HCT116 (cell line): ENCODE results near the gene AQP12B. TPM values are rescaled to one million over a fixed set of nuclear protein-coding genes. Genes with fewer than 3 reads are reported as not detected.

Experiments
- ATAC-seq: fragments of 200-7000 bp; cut with Tn5 transposase; 2 replicates; pipeline ENCODE4 v1.9.1; 2020; ENCODE audit warnings: mild to moderate bottlenecking, moderate library complexity
- BruUV-seq: library from RNA; stranded (reverse); fragments of 400-500 nt; replicated peaks from 2 replicates; lab custom pipeline; 2021; lab: Mats Ljungman, UMichigan
- CTCF ChIA-PET: fragments of 300-600 bp; sonication (Branson Sonifier 250); formaldehyde crosslinking; loops from one replicate; lab custom pipeline; 2021; ENCODE audit warnings: antibody characterized with exemption; lab: Charles Lee
- POLR2A ChIA-PET: fragments of 300-600, 350-600 bp; sonication (Branson Sonifier 250); formaldehyde crosslinking; loops from one replicate; lab custom pipeline; 2021; ENCODE audit warnings: antibody characterized with exemption; lab: Charles Lee
- RAD21 ChIA-PET, 2 experiments: fragments of 300-600 bp; sonication (Branson Sonifier 250); formaldehyde crosslinking; loops; one replicate each; lab custom pipeline; 2023; ENCODE audit warnings: low total read pairs in 2 of 2; ENCODE audit not compliant: uncharacterized antibody in 2 of 2, unreplicated experiment in 2 of 2, low non-redundant PET in 1 of 2; lab: Charles Lee
- DNase-seq: peaks from one replicate; pipeline ENCODE4 v3.0.0-alpha.2; 2010; ENCODE audit warnings: low read depth, low spot score
- H2AFZ ChIP-seq: fragments of 200-600 bp; shearing (Covaris generic), sonication (generic); 2 replicates; pipeline ENCODE4 v1.6.1; 2017; ENCODE audit warnings: low read depth, mixed run types, mixed read lengths, antibody characterized with exemption, low read length; ENCODE audit not compliant: poor library complexity, severe bottlenecking
- H3K27ac ChIP-seq: 2 replicates; pipeline ENCODE4 v1.5.1; 2012; ENCODE audit warnings: low read depth, low read length
- H3K27me3 ChIP-seq: fragments of 200-600 bp; sonication (generic); 2 replicates; pipeline ENCODE4 v1.6.1; 2016; ENCODE audit warnings: mixed run types, low read length, mixed read lengths; ENCODE audit not compliant: insufficient read depth
- H3K36me3 ChIP-seq, 2 experiments: fragments of 200-500 bp in 1 of 2; fragments of 200-600 bp in 1 of 2; sonication (Bioruptor generic) in 1 of 2; sonication (generic) in 1 of 2; 2 replicates each; pipeline versions ENCODE4 v1.5.1 to v1.6.1; 2014 to 2016; ENCODE audit warnings: low read length in 2 of 2, inconsistent platforms in 1 of 2, mixed read lengths in 1 of 2, mixed run types in 1 of 2; ENCODE audit not compliant: insufficient read depth in 2 of 2, control insufficient read depth in 1 of 2
- H3K4me1 ChIP-seq, 2 experiments: fragments of 200-600 bp in 1 of 2; sonication (generic) in 1 of 2; 2 replicates each; pipeline versions ENCODE4 v1.5.1 to v1.6.1; 2012 to 2017; ENCODE audit warnings: low read length in 2 of 2, inconsistent platforms in 1 of 2, mild to moderate bottlenecking in 1 of 2, mixed read lengths in 1 of 2, mixed run types in 1 of 2, moderate library complexity in 1 of 2; ENCODE audit not compliant: insufficient read depth in 2 of 2, control insufficient read depth in 1 of 2
- H3K4me2 ChIP-seq: fragments of 200-600 bp; sonication (generic); 2 replicates; pipeline ENCODE4 v1.6.1; 2017; ENCODE audit warnings: mixed run types, low read length, mixed read lengths
- H3K4me3 ChIP-seq, 2 experiments: fragments of 200-600 bp in 1 of 2; sonication (generic) in 1 of 2; replicated peaks in 1 of 2; 2 replicates each; pipeline ENCODE4 v1.5.1; 2011 to 2016; ENCODE audit warnings: low read length in 2 of 2, control low read depth in 1 of 2, low read depth in 1 of 2, mild to moderate bottlenecking in 1 of 2, mixed read lengths in 1 of 2, mixed run types in 1 of 2
- H3K79me2 ChIP-seq: fragments of 200-600 bp; sonication (generic); 2 replicates; pipeline ENCODE4 v1.6.1; 2017; ENCODE audit warnings: mild to moderate bottlenecking, mixed run types, low read length, moderate library complexity, mixed read lengths; ENCODE audit not compliant: insufficient read depth
- H3K9ac ChIP-seq: fragments of 200-600 bp; sonication (generic); 2 replicates; pipeline ENCODE4 v1.6.1; 2016; ENCODE audit warnings: low read length, mixed read lengths
- H3K9me2 ChIP-seq: fragments of 200-600 bp; sonication (generic), shearing (Covaris generic); 2 replicates; pipeline ENCODE4 v1.6.1; 2017; ENCODE audit warnings: mixed run types, mild to moderate bottlenecking, moderate library complexity; ENCODE audit not compliant: insufficient read depth
- H3K9me3 ChIP-seq, 2 experiments: fragments of 200-500 bp in 1 of 2; fragments of 200-600 bp in 1 of 2; sonication (Bioruptor generic) in 1 of 2; sonication (generic) in 1 of 2; 2 replicates each; pipeline ENCODE4 v1.6.1; 2014 to 2017; ENCODE audit warnings: low read length in 2 of 2, mixed read lengths in 2 of 2, inconsistent platforms in 1 of 2, low read depth in 1 of 2, mild to moderate bottlenecking in 1 of 2, mixed run types in 1 of 2, moderate library complexity in 1 of 2; ENCODE audit not compliant: control insufficient read depth in 1 of 2, insufficient read depth in 1 of 2
- H4K20me1 ChIP-seq: fragments of 200-600 bp; sonication (generic), shearing (Covaris generic); 2 replicates; pipeline ENCODE4 v1.6.1; 2017; ENCODE audit warnings: mixed run types, mild to moderate bottlenecking, moderate library complexity; ENCODE audit not compliant: insufficient read depth
- CBX3 ChIP-seq: IDR thresholded peaks from 2 replicates; pipeline ENCODE4 v1.6.1; 2012; ENCODE audit warnings: low read depth
- CEBPB ChIP-seq: IDR thresholded peaks from 2 replicates; pipeline ENCODE4 v1.6.1; 2012; ENCODE audit warnings: low read depth
- EZH2 ChIP-seq: fragments of 200-600 bp; sonication (generic); IDR thresholded peaks from 2 replicates; pipeline ENCODE4 v1.6.1; 2017; ENCODE audit warnings: antibody characterized with exemption, mixed run types
- EZH2phosphoT487 ChIP-seq: fragments of 200-600 bp; IDR thresholded peaks from 2 replicates; pipeline ENCODE4 v1.6.1; 2018; ENCODE audit warnings: antibody characterized with exemption, borderline replicate concordance
- POLR2A ChIP-seq: IDR thresholded peaks from 2 replicates; pipeline ENCODE4 v1.7.0; 2011; ENCODE audit warnings: borderline replicate concordance; ENCODE audit not compliant: insufficient read depth, insufficient read length; ENCODE audit errors: extremely low read depth
- SIN3A ChIP-seq: IDR thresholded peaks from 2 replicates; pipeline ENCODE4 v1.6.1; 2012; ENCODE audit warnings: low read depth
- SRF ChIP-seq: IDR thresholded peaks from 2 replicates; pipeline ENCODE4 v1.6.1; 2012; ENCODE audit warnings: low read depth
- TCF7L2 ChIP-seq: IDR thresholded peaks from 2 replicates; pipeline ENCODE4 v1.7.0; 2011; ENCODE audit warnings: borderline replicate concordance, inconsistent platforms; ENCODE audit not compliant: insufficient read depth, insufficient read length; ENCODE audit errors: extremely low read depth
- intact Hi-C: fragments of 100-400 bp; cut with micrococcal nuclease; formaldehyde crosslinking; loops from 2 replicates; pipeline ENCODE4 v1.10.0; 2022
- total RNA-seq: library from RNA; stranded (reverse); gene quantifications from one replicate; pipeline ENCODE4 v1.2.1, GENCODE V29; 2021; ENCODE audit not compliant: unreplicated experiment
- TF ChIP-seq, protein P1 (sequence below): IDR thresholded peaks from 2 replicates; pipeline ENCODE4 v1.6.1; 2011; ENCODE audit warnings: mild to moderate bottlenecking, low read length, moderate library complexity; ENCODE audit not compliant: insufficient replicate concordance; ENCODE audit errors: extremely low read depth
- TF ChIP-seq, protein P2 (sequence below): IDR thresholded peaks from 2 replicates; pipeline ENCODE4 v1.6.1; 2012
- TF ChIP-seq, protein P3 (sequence below): IDR thresholded peaks from 2 replicates; pipeline ENCODE4 v1.6.1; 2012

The AQP12B gene
- total RNA-seq, 1 experiment from 2014 or later: not detected

DNA sequence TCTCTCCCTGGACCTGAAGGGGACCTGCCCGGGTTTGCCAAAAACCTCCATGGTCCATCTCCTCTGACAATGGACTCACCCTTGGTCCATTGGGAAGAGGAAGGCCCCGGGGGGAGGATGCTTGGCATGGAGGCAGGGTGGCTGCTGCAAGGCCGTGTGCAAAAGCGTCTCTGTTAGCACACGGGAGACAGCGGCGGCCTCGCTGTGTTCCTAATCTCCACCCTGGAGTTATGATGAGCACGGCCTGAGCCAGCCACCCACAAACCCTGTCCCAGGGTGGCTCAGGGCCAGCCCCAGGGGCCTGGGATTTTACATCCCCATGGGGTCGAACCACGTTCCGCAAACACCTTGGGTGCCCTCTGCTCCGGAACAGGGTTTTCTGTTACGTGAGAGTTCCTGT is 44.8 kb upstream of the AQP12B start:
- ATAC-seq (no peak), DNase-seq (no peak)
- Histone ChIP-seq H3K4me2 (no peak overlapping the region), H3K79me2 (no peaks in the 10 kb centered on the region), H3K4me1 (no peaks in the 10 kb centered on the region), H3K27ac (no peak overlapping the region), H3K9me2 (no peaks in the 10 kb centered on the region), H3K4me3 (no peak overlapping the region), H3K36me3 (no peaks in the 10 kb centered on the region), H3K9me3 (no peaks in the 10 kb centered on the region), H3K9ac (no peak overlapping the region), H2AFZ (no peak overlapping the region), H3K27me3 (no peaks in the 10 kb centered on the region), H4K20me1 (no peaks in the 10 kb centered on the region)
- POLR2A ChIA-PET: no interaction called here
- RAD21 ChIA-PET: no interaction called here
- TF ChIP-seq CEBPB (no peak), TCF7L2 (no peak), POLR2A (no peak), EZH2 (no peak), SRF (no peak), SIN3A (no peak), EZH2phosphoT487 (no peak), CBX3 (no peak)
- TF ChIP-seq, protein P1, sequence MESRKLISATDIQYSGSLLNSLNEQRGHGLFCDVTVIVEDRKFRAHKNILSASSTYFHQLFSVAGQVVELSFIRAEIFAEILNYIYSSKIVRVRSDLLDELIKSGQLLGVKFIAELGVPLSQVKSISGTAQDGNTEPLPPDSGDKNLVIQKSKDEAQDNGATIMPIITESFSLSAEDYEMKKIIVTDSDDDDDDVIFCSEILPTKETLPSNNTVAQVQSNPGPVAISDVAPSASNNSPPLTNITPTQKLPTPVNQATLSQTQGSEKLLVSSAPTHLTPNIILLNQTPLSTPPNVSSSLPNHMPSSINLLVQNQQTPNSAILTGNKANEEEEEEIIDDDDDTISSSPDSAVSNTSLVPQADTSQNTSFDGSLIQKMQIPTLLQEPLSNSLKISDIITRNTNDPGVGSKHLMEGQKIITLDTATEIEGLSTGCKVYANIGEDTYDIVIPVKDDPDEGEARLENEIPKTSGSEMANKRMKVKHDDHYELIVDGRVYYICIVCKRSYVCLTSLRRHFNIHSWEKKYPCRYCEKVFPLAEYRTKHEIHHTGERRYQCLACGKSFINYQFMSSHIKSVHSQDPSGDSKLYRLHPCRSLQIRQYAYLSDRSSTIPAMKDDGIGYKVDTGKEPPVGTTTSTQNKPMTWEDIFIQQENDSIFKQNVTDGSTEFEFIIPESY: no peak
- TF ChIP-seq, protein P2, sequence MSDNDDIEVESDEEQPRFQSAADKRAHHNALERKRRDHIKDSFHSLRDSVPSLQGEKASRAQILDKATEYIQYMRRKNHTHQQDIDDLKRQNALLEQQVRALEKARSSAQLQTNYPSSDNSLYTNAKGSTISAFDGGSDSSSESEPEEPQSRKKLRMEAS: no peak
- TF ChIP-seq, protein P3, sequence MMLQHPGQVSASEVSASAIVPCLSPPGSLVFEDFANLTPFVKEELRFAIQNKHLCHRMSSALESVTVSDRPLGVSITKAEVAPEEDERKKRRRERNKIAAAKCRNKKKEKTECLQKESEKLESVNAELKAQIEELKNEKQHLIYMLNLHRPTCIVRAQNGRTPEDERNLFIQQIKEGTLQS: no peak
- intact Hi-C loops: no loop called here
- CTCF ChIA-PET: no interaction called here
- no TSS peak for BruUV-seq
